GM10248 (cell line): ENCODE results near the gene ABHD17C.
A peak's percentile ranks its signal among the peaks of the same experiment; 100 is the strongest.
"Not testable (repeated sequence)": the region's sequence is repeated elsewhere in the genome, so short reads cannot be mapped to it uniquely, and the experiment has no call there.

Experiments
- CTCF ChIA-PET: fragments of 300-600 bp; sonication (Branson Sonifier 250); formaldehyde crosslinking; extraction: SDS; loops from one replicate; lab custom pipeline; 2021; ENCODE audit warnings: antibody characterized with exemption; lab: Yijun Ruan, JAX
- POLR2A ChIA-PET: fragments of 350-650 bp; sonication (Branson Sonifier 250); formaldehyde crosslinking; extraction: SDS; loops from one replicate; lab custom pipeline; 2020; ENCODE audit warnings: antibody characterized with exemption; lab: Yijun Ruan, JAX
- DNase-seq: peaks from one replicate; pipeline ENCODE4 v3.0.0; 2012; ENCODE audit errors: extremely low spot score
- TF ChIP-seq, protein P1 (sequence below): IDR thresholded peaks from 2 replicates; pipeline ENCODE4 v1.5.1; 2012; ENCODE audit warnings: mild to moderate bottlenecking, low read depth; ENCODE audit errors: extremely low read depth, missing control alignments, control extremely low read depth

ABHD17C gene

DNA sequence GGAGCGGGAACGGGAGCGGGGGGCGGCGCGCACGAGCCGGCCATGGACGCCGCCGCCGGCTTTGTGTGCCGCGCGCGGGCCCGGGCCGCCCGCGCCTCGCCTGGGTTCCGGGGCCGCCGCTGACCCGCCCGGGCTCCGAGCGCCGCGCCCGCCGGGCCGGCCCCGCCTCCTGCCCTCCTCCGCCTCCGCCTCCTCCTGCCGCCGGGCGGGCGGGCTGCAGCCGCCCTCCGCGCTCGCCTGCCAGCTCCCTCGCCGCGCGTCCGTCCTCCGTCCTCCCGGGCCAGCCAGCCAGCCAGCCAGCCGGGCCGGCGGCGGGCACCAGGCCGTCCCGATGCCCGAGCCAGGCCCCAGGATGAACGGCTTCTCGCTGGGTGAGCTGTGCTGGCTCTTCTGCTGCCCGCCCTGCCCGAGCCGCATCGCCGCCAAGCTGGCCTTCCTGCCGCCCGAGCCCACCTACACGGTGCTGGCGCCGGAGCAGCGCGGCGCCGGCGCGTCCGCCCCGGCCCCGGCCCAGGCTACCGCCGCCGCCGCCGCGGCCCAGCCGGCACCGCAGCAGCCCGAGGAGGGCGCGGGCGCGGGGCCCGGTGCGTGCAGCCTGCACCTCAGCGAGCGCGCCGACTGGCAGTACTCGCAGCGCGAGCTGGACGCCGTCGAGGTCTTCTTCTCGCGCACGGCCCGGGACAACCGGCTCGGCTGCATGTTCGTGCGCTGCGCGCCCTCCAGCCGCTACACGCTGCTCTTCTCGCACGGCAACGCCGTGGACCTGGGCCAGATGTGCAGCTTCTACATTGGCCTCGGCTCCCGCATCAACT, at the start of gene ABHD17C:
TSS of gene ABHD17C (plus strand) at position 212 of the 812 bp plus-strand sequence. CDS start at position 332, 120 bp downstream.
- CTCF ChIA-PET: interaction anchor here (0.9 to 1.6 kb wide), 5 partner anchors 9 to 571 kb away, joined by 3 to 4 read pairs (median 3); partner anchors contain the start of gene CEMIP
- TF ChIP-seq, protein P1, sequence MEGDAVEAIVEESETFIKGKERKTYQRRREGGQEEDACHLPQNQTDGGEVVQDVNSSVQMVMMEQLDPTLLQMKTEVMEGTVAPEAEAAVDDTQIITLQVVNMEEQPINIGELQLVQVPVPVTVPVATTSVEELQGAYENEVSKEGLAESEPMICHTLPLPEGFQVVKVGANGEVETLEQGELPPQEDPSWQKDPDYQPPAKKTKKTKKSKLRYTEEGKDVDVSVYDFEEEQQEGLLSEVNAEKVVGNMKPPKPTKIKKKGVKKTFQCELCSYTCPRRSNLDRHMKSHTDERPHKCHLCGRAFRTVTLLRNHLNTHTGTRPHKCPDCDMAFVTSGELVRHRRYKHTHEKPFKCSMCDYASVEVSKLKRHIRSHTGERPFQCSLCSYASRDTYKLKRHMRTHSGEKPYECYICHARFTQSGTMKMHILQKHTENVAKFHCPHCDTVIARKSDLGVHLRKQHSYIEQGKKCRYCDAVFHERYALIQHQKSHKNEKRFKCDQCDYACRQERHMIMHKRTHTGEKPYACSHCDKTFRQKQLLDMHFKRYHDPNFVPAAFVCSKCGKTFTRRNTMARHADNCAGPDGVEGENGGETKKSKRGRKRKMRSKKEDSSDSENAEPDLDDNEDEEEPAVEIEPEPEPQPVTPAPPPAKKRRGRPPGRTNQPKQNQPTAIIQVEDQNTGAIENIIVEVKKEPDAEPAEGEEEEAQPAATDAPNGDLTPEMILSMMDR: no peak
- POLR2A ChIA-PET: no interaction called here
- DNase-seq: peak; percentile 82

DNA sequence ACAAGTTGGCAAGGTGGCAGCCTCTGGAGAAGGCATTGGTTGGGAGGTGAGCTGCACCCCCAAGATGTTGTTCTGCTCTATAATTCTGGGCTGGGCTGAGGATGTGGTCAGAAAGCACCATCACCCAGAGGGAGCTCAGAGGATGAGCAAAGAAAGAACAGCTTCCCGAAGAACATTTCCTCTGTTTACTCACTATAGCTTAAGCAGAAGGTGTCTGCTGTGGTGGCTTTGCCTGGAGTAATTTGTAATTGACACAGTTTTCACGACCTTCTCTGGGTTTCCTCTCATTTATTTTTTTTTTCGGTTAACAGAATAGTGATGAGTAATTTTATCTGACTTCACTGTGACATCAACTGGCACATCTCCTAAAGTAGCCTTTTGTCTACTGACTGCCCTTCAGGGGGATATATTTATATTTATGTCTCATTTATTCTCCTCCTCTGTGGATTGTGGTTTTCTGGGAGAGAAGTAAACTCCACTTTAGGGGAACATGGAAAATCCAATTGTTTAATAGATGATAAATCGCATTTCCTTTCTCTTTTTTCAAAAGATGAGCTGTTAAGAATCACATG, 49.5 kb upstream of the ABHD17C start:
- DNase-seq: no peak
- TF ChIP-seq, protein P1: no peak
- CTCF ChIA-PET: interaction anchor here (1.3 kb wide), 1 partner anchor 621 kb away, joined by 4 read pairs; no protein-coding TSS in a partner anchor
- POLR2A ChIA-PET: no interaction called here

DNA sequence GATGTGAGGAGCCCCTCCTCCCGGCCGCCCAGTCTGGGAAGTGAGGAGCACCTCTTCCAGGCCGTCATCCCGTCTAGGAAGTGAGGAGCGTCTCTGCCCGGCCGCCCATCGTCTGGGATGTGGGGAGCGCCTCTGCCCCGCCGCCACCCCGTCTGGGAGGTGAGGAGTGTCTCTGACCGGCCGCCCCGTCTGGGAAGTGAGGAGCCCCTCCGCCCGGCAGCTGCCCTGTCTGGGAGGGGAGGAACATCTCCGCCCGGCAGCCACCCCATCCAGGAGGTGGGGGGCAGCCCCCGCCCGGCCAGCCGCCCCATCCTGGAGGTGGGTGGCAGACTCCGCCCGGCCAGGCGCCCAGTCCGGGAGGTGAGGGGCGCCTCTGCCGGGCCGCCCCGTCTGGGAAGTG, 47.7 kb upstream of the ABHD17C start:
- DNase-seq, POLR2A ChIA-PET, CTCF ChIA-PET: not testable (repeated sequence)

DNA sequence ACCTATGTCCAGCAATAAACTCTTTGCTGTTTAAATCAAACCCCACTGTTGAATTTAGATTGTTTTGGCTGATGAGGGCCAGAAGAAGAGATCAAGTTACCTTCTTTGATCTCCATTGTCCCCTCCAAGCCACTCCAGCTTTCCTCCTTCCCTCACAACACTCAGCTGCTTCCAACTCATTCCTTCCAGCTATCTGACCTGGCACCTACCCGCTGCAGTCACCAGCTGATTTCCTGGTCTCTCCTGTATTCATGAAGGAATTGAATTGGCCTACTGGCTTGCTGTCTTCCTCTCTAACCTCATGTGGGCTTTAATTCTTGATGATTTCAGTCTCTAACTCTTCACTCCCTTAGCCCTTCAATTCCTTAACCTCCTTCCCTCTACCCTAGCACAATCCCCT, 40.8 kb upstream of the ABHD17C start:
- POLR2A ChIA-PET: no interaction called here
- TF ChIP-seq, protein P1: no peak
- CTCF ChIA-PET: no interaction called here
- no peak for DNase-seq

DNA sequence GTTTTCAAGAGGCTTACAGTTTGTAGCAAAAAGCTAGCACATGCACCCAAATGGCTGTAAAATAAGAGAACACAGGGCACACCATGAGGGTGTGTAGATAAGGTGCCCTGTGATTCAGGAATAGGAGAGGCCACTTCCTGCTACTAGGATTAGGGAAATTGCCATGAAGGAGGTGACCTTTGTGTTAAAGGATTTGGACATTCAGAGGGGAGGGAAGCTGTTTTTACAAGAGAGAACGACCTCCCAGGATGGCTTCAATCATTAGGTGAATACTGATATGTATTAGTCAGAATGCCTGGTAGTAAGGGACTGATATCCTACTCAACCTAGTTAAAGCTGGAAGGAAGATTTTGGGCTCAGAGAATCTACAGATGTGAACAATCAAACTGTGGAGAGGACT, 35.7 kb upstream of the ABHD17C start:
- POLR2A ChIA-PET: no interaction called here
- TF ChIP-seq, protein P1: no peak
- CTCF ChIA-PET: interaction anchor here (0.9 to 1.0 kb wide), 2 partner anchors 10 to 117 kb away, joined by 3 read pairs; no protein-coding TSS in a partner anchor
- no peak for DNase-seq

DNA sequence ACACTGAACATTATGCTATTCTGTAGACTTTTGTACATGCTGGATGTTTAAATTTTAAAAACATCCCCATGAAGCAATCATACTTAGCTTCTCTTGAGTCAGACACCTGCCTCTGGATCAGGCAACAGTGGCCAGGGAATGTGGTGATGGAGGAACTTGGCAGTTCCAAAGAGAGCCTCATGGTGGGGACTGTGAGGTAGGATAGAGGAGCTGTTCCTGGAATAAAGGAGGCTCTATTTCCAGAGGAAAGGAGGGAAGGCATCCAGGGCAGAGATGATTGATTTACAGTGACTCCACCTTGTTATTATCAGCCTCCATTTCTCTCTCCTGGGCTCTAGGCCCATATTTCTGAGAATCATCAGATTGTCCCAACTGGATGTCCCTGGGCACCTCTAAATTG, 35.0 kb upstream of the ABHD17C start:
- TF ChIP-seq, protein P1: peak; percentile 22
- POLR2A ChIA-PET: no interaction called here
- CTCF ChIA-PET: interaction anchor here (0.9 to 1.0 kb wide), 2 partner anchors 9 to 116 kb away, joined by 3 read pairs; no protein-coding TSS in a partner anchor
- DNase-seq: no peak
